Measurements from ENCODE around the gene PALM3. TPM values are rescaled to one million over a fixed set of nuclear protein-coding genes. Genes with fewer than 3 reads are reported as not detected.

Gene PALM3
- total RNA-seq, 1 experiment from 2014 or later: 21.8 TPM

GRCh38 chr19:14055396-14055795, 6.5 kb downstream of the PALM3 start:
- no peak overlapping the region for H3K4me3 ChIP-seq (ENCODE audit: low read depth, low read length, poor library complexity, severe bottlenecking)
- H3K27me3 ChIP-seq (replicated peaks; ENCODE audit: insufficient read depth, low read depth, low read length, poor library complexity): no peaks in the 10 kb centered on the region
- TF ChIP-seq EZH2 (IDR thresholded peaks at IDR 0.05; ENCODE audit: borderline replicate concordance, low read depth, low read length, poor library complexity, severe bottlenecking) (no peak), CTCF (conservative IDR thresholded peaks at IDR 0.05; ENCODE audit: low read depth, low read length) (no peak)
- no peaks in the 10 kb centered on the region for H3K9me3 ChIP-seq (ENCODE audit: low read depth, low read length, poor library complexity, severe bottlenecking)
- DNase-seq (ENCODE audit: low spot score): no peak
- no peaks in the 10 kb centered on the region for H3K36me3 ChIP-seq (ENCODE audit: insufficient read depth, low read length, poor library complexity, severe bottlenecking)
- no TSS peak for BruUV-seq (replicated peaks)
- POLR2A ChIA-PET (ENCODE audit: low non-redundant PET): no interaction called here
- intact Hi-C loops (cut with micrococcal nuclease; ENCODE audit: unreplicated experiment): no loop called here
- CTCF ChIA-PET: no interaction called here
- H3K4me1 ChIP-seq (ENCODE audit: insufficient read depth, low read length, poor library complexity, severe bottlenecking): peaks cover 12% of the 10 kb centered on the region
- no peak overlapping the region for H3K27ac ChIP-seq (ENCODE audit: low read depth, low read length, poor library complexity, severe bottlenecking)

GRCh38 chr19:14054721-14055120, 7.2 kb downstream of the PALM3 start:
- H3K27ac ChIP-seq (ENCODE audit: low read depth, low read length, poor library complexity, severe bottlenecking): no peak overlapping the region
- DNase-seq (ENCODE audit: low spot score): no peak

GRCh38 chr19:14054099-14054498, 7.8 kb downstream of the PALM3 start:
- TF ChIP-seq EZH2 (IDR thresholded peaks at IDR 0.05; ENCODE audit: borderline replicate concordance, low read depth, low read length, poor library complexity, severe bottlenecking): no peak
- no peak for TF ChIP-seq CTCF (conservative IDR thresholded peaks at IDR 0.05; ENCODE audit: low read depth, low read length)
- intact Hi-C loops (cut with micrococcal nuclease; ENCODE audit: unreplicated experiment): no loop called here
- no peak for DNase-seq (ENCODE audit: low spot score)
- POLR2A ChIA-PET (ENCODE audit: low non-redundant PET): no interaction called here
- Histone ChIP-seq H3K36me3 (ENCODE audit: insufficient read depth, low read length, poor library complexity, severe bottlenecking) (no peaks in the 10 kb centered on the region), H3K27me3 (replicated peaks; ENCODE audit: insufficient read depth, low read depth, low read length, poor library complexity) (no peaks in the 10 kb centered on the region), H3K9me3 (ENCODE audit: low read depth, low read length, poor library complexity, severe bottlenecking) (no peaks in the 10 kb centered on the region), H3K4me3 (ENCODE audit: low read depth, low read length, poor library complexity, severe bottlenecking) (no peak overlapping the region), H3K4me1 (ENCODE audit: insufficient read depth, low read length, poor library complexity, severe bottlenecking) (peaks cover 12% of the 10 kb centered on the region), H3K27ac (ENCODE audit: low read depth, low read length, poor library complexity, severe bottlenecking) (no peak overlapping the region)
- CTCF ChIA-PET: no interaction called here
- no TSS peak for BruUV-seq (replicated peaks)

More at GRCh38 chr19:14054721-14055120, 7.2 kb downstream of the PALM3 start:
- ChIA-PET POLR2A (ENCODE audit: low non-redundant PET) (no interaction called here), CTCF (no interaction called here)
- no peak for TF ChIP-seq CTCF (conservative IDR thresholded peaks at IDR 0.05; ENCODE audit: low read depth, low read length)
- TF ChIP-seq EZH2 (IDR thresholded peaks at IDR 0.05; ENCODE audit: borderline replicate concordance, low read depth, low read length, poor library complexity, severe bottlenecking): no peak
- no TSS peak for BruUV-seq (replicated peaks)
- H3K4me3 ChIP-seq (ENCODE audit: low read depth, low read length, poor library complexity, severe bottlenecking): no peak overlapping the region
- peaks cover 12% of the 10 kb centered on the region for H3K4me1 ChIP-seq (ENCODE audit: insufficient read depth, low read length, poor library complexity, severe bottlenecking)
- no peaks in the 10 kb centered on the region for H3K9me3 ChIP-seq (ENCODE audit: low read depth, low read length, poor library complexity, severe bottlenecking)
- no peaks in the 10 kb centered on the region for H3K36me3 ChIP-seq (ENCODE audit: insufficient read depth, low read length, poor library complexity, severe bottlenecking)
- H3K27me3 ChIP-seq (replicated peaks; ENCODE audit: insufficient read depth, low read depth, low read length, poor library complexity): no peaks in the 10 kb centered on the region
- intact Hi-C loops (cut with micrococcal nuclease; ENCODE audit: unreplicated experiment): no loop called here
